IMR-90 (cell line): ENCODE data around the gene GPR32. TPM values are rescaled to one million over a fixed set of nuclear protein-coding genes. Genes with fewer than 3 reads are reported as not detected.
"Not testable (repeated sequence)": the region's sequence is repeated elsewhere in the genome, so short reads cannot be mapped to it uniquely, and the experiment has no call there.

Experiments
- ATAC-seq: fragments of 200-7000 bp; cut with Tn5 transposase; 2 replicates; pipeline ENCODE4 v1.9.1; 2020; ENCODE audit warnings: low read depth, mild to moderate bottlenecking, moderate library complexity
- BruUV-seq: library from RNA; stranded (reverse); fragments of 400-500 nt; replicated peaks from 2 replicates; lab custom pipeline; 2021; lab: Mats Ljungman, UMichigan
- CTCF ChIA-PET: fragments of 300-600 bp; formaldehyde crosslinking; extraction: SDS; loops from one replicate; lab custom pipeline; 2021; ENCODE audit warnings: antibody characterized with exemption; lab: Yijun Ruan, JAX
- POLR2A ChIA-PET: fragments of 300-600 bp; sonication (Branson Sonifier 250); formaldehyde crosslinking; loops from one replicate; lab custom pipeline; 2022; ENCODE audit warnings: antibody characterized with exemption; ENCODE audit not compliant: unreplicated experiment; lab: Charles Lee
- DNase-seq: peaks from one replicate; pipeline ENCODE4 v3.0.0; 2013
- H2AFZ ChIP-seq: replicated peaks from 2 replicates; pipeline ENCODE3; 2013; ENCODE audit warnings: low read length, mild to moderate bottlenecking; ENCODE audit not compliant: poor library complexity
- H2AK5ac ChIP-seq: 2 replicates; pipeline ENCODE4 v1.6.1; 2013; ENCODE audit warnings: low read depth, low read length, inconsistent platforms
- H2AK9ac ChIP-seq: replicated peaks from 2 replicates; pipeline ENCODE3; 2013; ENCODE audit warnings: mild to moderate bottlenecking, low read depth, low read length, moderate library complexity; ENCODE audit not compliant: poor library complexity
- H2BK120ac ChIP-seq: 2 replicates; pipeline ENCODE4 v1.6.1; 2013; ENCODE audit warnings: low read depth, low read length, inconsistent platforms
- H2BK15ac ChIP-seq: 3 replicates; pipeline ENCODE4 v1.6.1; 2013; ENCODE audit warnings: low read depth, low read length, inconsistent platforms
- H2BK20ac ChIP-seq: 2 replicates; pipeline ENCODE4 v1.6.1; 2013; ENCODE audit warnings: low read depth, mild to moderate bottlenecking, inconsistent platforms, low read length, moderate library complexity
- H2BK5ac ChIP-seq: 2 replicates; pipeline ENCODE4 v1.6.1; 2013; ENCODE audit warnings: mild to moderate bottlenecking, low read depth, low read length, inconsistent platforms; ENCODE audit not compliant: poor library complexity, severe bottlenecking
- H3K14ac ChIP-seq: replicated peaks from 2 replicates; pipeline ENCODE4 v1.6.1; 2013; ENCODE audit warnings: low read depth, low read length, inconsistent platforms
- H3K18ac ChIP-seq: 2 replicates; pipeline ENCODE4 v1.6.1; 2013; ENCODE audit warnings: low read depth, low read length, control low read depth
- H3K23ac ChIP-seq: 2 replicates; pipeline ENCODE4 v1.6.1; 2013; ENCODE audit warnings: low read depth, low read length, inconsistent platforms
- H3K27ac ChIP-seq: 2 replicates; pipeline ENCODE4 v1.5.1; 2013; ENCODE audit warnings: mild to moderate bottlenecking, control low read depth, low read length; ENCODE audit not compliant: insufficient read depth
- H3K27me3 ChIP-seq: 2 replicates; pipeline ENCODE4 v1.6.1; 2013; ENCODE audit warnings: low read length; ENCODE audit not compliant: control insufficient read depth, insufficient read depth
- H3K36me3 ChIP-seq: 2 replicates; pipeline ENCODE4 v1.6.1; 2013; ENCODE audit warnings: low read length, mixed read lengths; ENCODE audit not compliant: control insufficient read depth, insufficient read depth
- H3K4ac ChIP-seq: 2 replicates; pipeline ENCODE4 v1.6.1; 2013; ENCODE audit warnings: low read depth, low read length, inconsistent platforms
- H3K4me1 ChIP-seq: 2 replicates; pipeline ENCODE4 v1.6.1; 2013; ENCODE audit warnings: low read length, mixed read lengths; ENCODE audit not compliant: control insufficient read depth, insufficient read depth
- H3K4me2 ChIP-seq: 2 replicates; pipeline ENCODE4 v1.6.1; 2013; ENCODE audit warnings: low read depth, mild to moderate bottlenecking, control low read depth, low read length, moderate library complexity
- H3K4me3 ChIP-seq: 2 replicates; pipeline ENCODE4 v1.5.1; 2013; ENCODE audit warnings: low read depth, mild to moderate bottlenecking, control low read depth, low read length, moderate library complexity; ENCODE audit not compliant: insufficient read depth
- H3K56ac ChIP-seq: 2 replicates; pipeline ENCODE4 v1.6.1; 2013; ENCODE audit warnings: low read length, inconsistent platforms; ENCODE audit not compliant: insufficient read depth; ENCODE audit errors: extremely low read depth
- H3K79me1 ChIP-seq, 2 experiments: 2 replicates each; pipeline ENCODE4 v1.6.1; 2013; ENCODE audit warnings: low read length in 2 of 2, inconsistent platforms in 1 of 2, low read depth in 1 of 2
- H3K9ac ChIP-seq: 2 replicates; pipeline ENCODE4 v1.6.1; 2013; ENCODE audit warnings: low read depth, low read length, control low read depth
- H3K9me1 ChIP-seq: 2 replicates; pipeline ENCODE4 v1.6.1; 2013; ENCODE audit warnings: low read length, inconsistent platforms; ENCODE audit not compliant: insufficient read depth
- H3K9me3 ChIP-seq: 2 replicates; pipeline ENCODE4 v1.6.1; 2013; ENCODE audit warnings: low read length; ENCODE audit not compliant: control insufficient read depth, insufficient read depth
- H4K20me1 ChIP-seq: 2 replicates; pipeline ENCODE4 v1.6.1; 2013; ENCODE audit warnings: low read length, inconsistent platforms; ENCODE audit not compliant: insufficient read depth
- H4K5ac ChIP-seq: 2 replicates; pipeline ENCODE4 v1.6.1; 2013; ENCODE audit warnings: mild to moderate bottlenecking, low read depth, low read length, control low read depth
- H4K8ac ChIP-seq, 2 experiments: 2 replicates each; pipeline ENCODE4 v1.6.1; 2013; ENCODE audit warnings: low read depth in 2 of 2, low read length in 2 of 2, control low read depth in 1 of 2, inconsistent platforms in 1 of 2
- H4K91ac ChIP-seq: 2 replicates; pipeline ENCODE4 v1.6.1; 2013; ENCODE audit warnings: low read depth, low read length, inconsistent platforms; ENCODE audit not compliant: insufficient read depth
- BHLHE40 ChIP-seq: fragments of 150-350 bp; IDR thresholded peaks from 2 replicates; pipeline ENCODE4 v1.6.1; 2016; ENCODE audit warnings: mild to moderate bottlenecking, low read depth, low read length
- CEBPB ChIP-seq: IDR thresholded peaks from 2 replicates; pipeline ENCODE4 v1.6.1; 2012; ENCODE audit warnings: low read depth, low read length, improper control_type of control experiment
- CHD1 ChIP-seq: IDR thresholded peaks from 2 replicates; pipeline ENCODE4 v1.6.1; 2012; ENCODE audit warnings: low read depth, low read length, improper control_type of control experiment
- CTCF ChIP-seq: conservative IDR thresholded peaks from 2 replicates; pipeline ENCODE4 v1.5.1; 2012; ENCODE audit warnings: mild to moderate bottlenecking, low read depth, low read length, improper control_type of control experiment
- MAFK ChIP-seq: IDR thresholded peaks from 2 replicates; pipeline ENCODE4 v1.6.1; 2012; ENCODE audit warnings: low read depth, low read length, improper control_type of control experiment
- RFX5 ChIP-seq: IDR thresholded peaks from 2 replicates; pipeline ENCODE4 v1.8.0; 2012; ENCODE audit warnings: low read depth, mild to moderate bottlenecking, low read length, moderate library complexity
- USF2 ChIP-seq: fragments of 150-350 bp; IDR thresholded peaks from 2 replicates; pipeline ENCODE4 v1.6.1; 2017; ENCODE audit warnings: mild to moderate bottlenecking, antibody characterized with exemption, low read length, low read depth
- WGBS, 2 experiments: methylation state at CpG; one replicate each; pipeline versions ENCODE4 v1.1.5 to v1.1.7; 2013; ENCODE audit warnings: missing lambda C conversion rate in 2 of 2; ENCODE audit not compliant: insufficient read length in 1 of 2; ENCODE audit errors: extremely low coverage in 2 of 2; 5-methylcytosine and 5-hydroxymethylcytosine counted together
- dilution Hi-C: fragments of 300-500 bp; cut with HindIII; formaldehyde crosslinking; loops from one replicate; pipeline ENCODE4 v1.14.3; 2018; ENCODE audit warnings: low sequenced_read_pairs; ENCODE audit not compliant: unreplicated experiment
- in situ Hi-C: fragments of 300-500 bp; cut with MboI; formaldehyde crosslinking; loops from 3 replicates; pipeline ENCODE4 v1.14.3; 2019; ENCODE audit warnings: low sequenced_read_pairs, inconsistent platforms, mixed read lengths
- intact Hi-C: fragments of 100-400 bp; cut with micrococcal nuclease; formaldehyde crosslinking; loops from 2 replicates; pipeline ENCODE4 v1.10.0; 2022
- polyA plus RNA-seq, 3 experiments: library from polyadenylated mRNA; depleted of rRNA; stranded (reverse); fragments of >200 nt; gene quantifications; 2 replicates each; pipeline ENCODE4 v1.2.3, GENCODE V29; 2012; ENCODE audit warnings: low replicate concordance in 1 of 3
- total RNA-seq: library from RNA; depleted of rRNA; stranded (reverse); fragments of >200 nt; gene quantifications from 2 replicates; pipeline ENCODE4 v1.2.3, GENCODE V29; 2012

GPR32 gene
- total and polyA plus RNA-seq, 2 of the 4 experiments (the other 2 are of a cell fraction), result not detected

GRCh38 chr19:50759886-50760285 lies 10.4 kb upstream of the GPR32 start:
- no peak overlapping the region for H3K4me2 ChIP-seq
- H3K9me1 ChIP-seq, result no peaks in the 10 kb centered on the region
- no peak overlapping the region for H2AK9ac ChIP-seq
- 0 out of 2 replicates have a peak, but pooled peaks cover 2% of the 10 kb centered on the region for H3K9me3 ChIP-seq
- peaks cover 2% of the 10 kb centered on the region; the same call in 1 of the 2 replicates for H3K27me3 ChIP-seq
- H3K36me3 ChIP-seq, result no peaks in the 10 kb centered on the region
- H3K23ac ChIP-seq, result no peak overlapping the region
- H3K27ac ChIP-seq, result no peak overlapping the region
- no TSS peak for BruUV-seq
- no peak overlapping the region for H2BK20ac ChIP-seq
- intact Hi-C loops (no loop called here), in situ Hi-C loops (no loop called here), dilution Hi-C loops (no loop called here)
- no peak overlapping the region for H3K4me3 ChIP-seq
- H2AK5ac ChIP-seq, result no peak overlapping the region
- no peak overlapping the region for H4K5ac ChIP-seq
- no peaks in the 10 kb centered on the region for H3K4me1 ChIP-seq
- H2BK120ac ChIP-seq, result no peak overlapping the region
- H2BK15ac ChIP-seq, result no peak overlapping the region
- H4K20me1 ChIP-seq, result no peaks in the 10 kb centered on the region
- no peak for TF ChIP-seq CTCF
- TF ChIP-seq RFX5, result no peak
- TF ChIP-seq CHD1, result no peak
- TF ChIP-seq MAFK, result no peak
- TF ChIP-seq CEBPB, result peak; percentile 74
- peak; percentile 94 for TF ChIP-seq USF2
- TF ChIP-seq BHLHE40, result no peak
- no peak overlapping the region for H3K4ac ChIP-seq
- POLR2A ChIA-PET, result no interaction called here
- no peak overlapping the region for H2AFZ ChIP-seq
- peak; percentile 32 for DNase-seq
- no peak overlapping the region for H3K18ac ChIP-seq
- no peak overlapping the region for H3K14ac ChIP-seq
- H2BK5ac ChIP-seq, result no peak overlapping the region
- H4K91ac ChIP-seq, result no peak overlapping the region
- H3K56ac ChIP-seq, result no peak overlapping the region
- CTCF ChIA-PET, result no interaction called here
- ATAC-seq, result peak; percentile 17; the same call in 1 of the 2 replicates
- peak overlapping the region in 1 of 2 experiments; percentile 55; a peak in 1 of 4 replicates for H4K8ac ChIP-seq
- H3K9ac ChIP-seq, result no peak overlapping the region
- no peaks in the 10 kb centered on the region for H3K79me1 ChIP-seq
- WGBS, 2 experiments, result 40% methylated on average over 1 of the region's 4 CpGs; no CpG with 5 or more reads in 1 of the 2 experiments

- H3K4me3 ChIP-seq, H3K56ac ChIP-seq, H4K8ac ChIP-seq, H3K9me1 ChIP-seq, in situ Hi-C loops, H2AK9ac ChIP-seq, H3K36me3 ChIP-seq, H2BK20ac ChIP-seq, H3K14ac ChIP-seq, H3K4me2 ChIP-seq, H3K9ac ChIP-seq, H2AK5ac ChIP-seq, H3K4ac ChIP-seq, H2BK15ac ChIP-seq, H3K79me1 ChIP-seq, POLR2A ChIA-PET, H3K9me3 ChIP-seq, H3K23ac ChIP-seq, H2AFZ ChIP-seq, CTCF ChIA-PET, intact Hi-C loops, BruUV-seq, dilution Hi-C loops, H2BK5ac ChIP-seq, H3K4me1 ChIP-seq, H3K27ac ChIP-seq, H4K5ac ChIP-seq, H3K18ac ChIP-seq, H4K91ac ChIP-seq, DNase-seq, H2BK120ac ChIP-seq, ATAC-seq, H4K20me1 ChIP-seq, H3K27me3 ChIP-seq: not testable (repeated sequence)
- WGBS, 2 experiments, result no CpG with 5 or more reads among the region's 3 CpGs
Observed at GRCh38 chr19:50761501-50761900, 8.8 kb upstream of the GPR32 start.
